SJSA1 (cell line): ENCODE results near the gene DPM2. TPM values are rescaled to one million over a fixed set of nuclear protein-coding genes. Genes with fewer than 3 reads are reported as not detected.
A peak's percentile ranks its signal among the peaks of the same experiment; 100 is the strongest.

ENCODE experiments used
- DNase-seq, 2 experiments: peaks; one replicate each; pipeline ENCODE4 v3.0.0-alpha.2; 2015 to 2020; ENCODE audit warnings: low spot score in 2 of 2, low read depth in 1 of 2
- H3K27ac ChIP-seq: fragments of 250-450 bp; sonication (Bioruptor Pico); 2 replicates; pipeline ENCODE4 v1.5.1; 2020; ENCODE audit warnings: mild to moderate bottlenecking, moderate library complexity
- H3K27me3 ChIP-seq: fragments of 250-450 bp; sonication (Bioruptor Pico); replicated peaks from 2 replicates; pipeline ENCODE4 v1.5.1; 2020; ENCODE audit warnings: mild to moderate bottlenecking, moderate library complexity
- H3K36me3 ChIP-seq: fragments of 250-450 bp; sonication (Bioruptor Pico); 2 replicates; pipeline ENCODE4 v1.5.1; 2020; ENCODE audit warnings: mild to moderate bottlenecking
- H3K4me1 ChIP-seq: fragments of 250-450 bp; sonication (Bioruptor Pico); replicated peaks from 2 replicates; pipeline ENCODE4 v1.6.1; 2021; ENCODE audit warnings: mild to moderate bottlenecking
- H3K4me3 ChIP-seq: fragments of 250-450 bp; sonication (Bioruptor Pico); 2 replicates; pipeline ENCODE4 v1.5.1; 2020; ENCODE audit warnings: mild to moderate bottlenecking
- H3K9me3 ChIP-seq: fragments of 250-450 bp; sonication (Bioruptor Pico); replicated peaks from 2 replicates; pipeline ENCODE4 v1.5.1; 2020; ENCODE audit warnings: mild to moderate bottlenecking
- total RNA-seq: library from RNA; depleted of rRNA; stranded (reverse); fragments of >200 nt; shearing (Covaris generic); gene quantifications from 2 replicates; pipeline ENCODE4 v1.2.3, GENCODE V29; 2014

The DPM2 gene
- total RNA-seq, 1 experiment from 2014 or later, result 20.4 TPM

GRCh38 chr9:127955294-127956015 is 17.8 kb upstream of the DPM2 start:
- H3K9me3 ChIP-seq, result no peaks in the 10 kb centered on the region
- H3K27me3 ChIP-seq, result no peaks in the 10 kb centered on the region
- no peak for DNase-seq
- no peak overlapping the region for H3K4me3 ChIP-seq
- H3K27ac ChIP-seq, result no peak overlapping the region
- peaks cover 5% of the 10 kb centered on the region; the same call in 1 of the 2 replicates for H3K4me1 ChIP-seq
- H3K36me3 ChIP-seq, result no peaks in the 10 kb centered on the region

DNA sequence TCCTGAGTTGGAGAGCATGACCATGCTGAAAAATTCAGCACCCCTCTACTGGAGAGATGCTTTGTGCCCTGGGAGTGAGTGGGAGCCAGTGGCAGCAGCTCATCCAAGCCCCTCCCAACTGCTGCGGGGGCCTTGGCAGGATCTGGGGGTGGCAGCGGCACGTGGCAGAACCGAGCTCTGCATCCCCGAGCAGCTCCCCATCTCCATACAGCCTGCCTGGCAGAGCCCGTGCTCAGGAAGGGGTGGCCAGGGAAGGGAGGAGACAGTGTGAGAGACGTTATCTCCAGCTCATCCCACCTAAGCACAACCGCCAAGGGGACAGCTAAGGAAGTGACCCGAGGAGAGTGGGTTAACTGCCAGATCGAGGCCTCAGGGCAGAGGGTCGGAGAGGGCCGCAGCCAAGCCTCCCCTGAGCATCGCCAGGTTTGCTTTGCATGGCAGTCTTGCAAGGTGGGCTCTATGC is 17.2 kb upstream of the DPM2 start:
- Histone ChIP-seq H3K4me3 (no peak overlapping the region), H3K27ac (no peak overlapping the region), H3K27me3 (no peaks in the 10 kb centered on the region), H3K4me1 (peaks cover 5% of the 10 kb centered on the region; the same call in 1 of the 2 replicates), H3K36me3 (no peaks in the 10 kb centered on the region), H3K9me3 (no peaks in the 10 kb centered on the region)
- DNase-seq, result no peak

DNA sequence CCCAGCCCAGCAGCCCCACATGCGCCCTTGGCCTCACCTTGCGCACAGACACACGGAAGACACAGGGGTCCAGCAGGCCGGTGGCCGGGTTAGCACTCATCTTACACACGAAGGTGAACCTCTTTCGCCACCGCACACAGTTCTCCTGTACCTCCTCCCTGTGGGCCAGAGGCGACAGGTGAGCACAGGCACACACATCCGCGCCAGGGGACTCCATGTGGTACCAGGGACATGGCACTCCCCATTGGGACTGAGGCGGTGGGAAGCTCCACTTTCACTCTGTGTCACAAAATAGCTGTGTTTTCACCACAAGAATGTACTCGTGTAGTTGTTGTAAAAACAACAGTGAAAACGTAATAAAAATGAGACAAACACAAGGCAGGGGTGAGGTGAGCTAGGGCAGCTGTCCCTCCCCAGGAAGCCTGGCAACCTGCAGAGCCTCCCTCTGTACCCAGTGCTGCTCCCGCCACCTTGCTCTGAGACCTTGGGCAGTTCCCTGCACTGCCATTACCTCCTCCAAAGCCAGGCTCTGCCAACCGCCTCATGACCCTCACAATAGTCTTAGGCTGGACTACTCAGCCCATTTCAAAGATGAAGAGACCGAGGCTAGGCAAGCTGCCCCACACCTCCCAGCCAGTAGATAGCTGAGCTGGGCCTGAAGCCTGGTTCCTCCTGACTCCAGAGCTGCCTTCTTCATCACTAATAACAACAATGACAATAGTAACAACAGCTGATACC is 16.3 kb upstream of the DPM2 start:
- H3K9me3 ChIP-seq, result no peaks in the 10 kb centered on the region

GRCh38 chr9:127953154-127953553 is 15.5 kb upstream of the DPM2 start:
- Histone ChIP-seq H3K27ac (no peak overlapping the region), H3K4me1 (peaks cover 5% of the 10 kb centered on the region; the same call in 1 of the 2 replicates), H3K9me3 (no peaks in the 10 kb centered on the region), H3K4me3 (no peak overlapping the region), H3K36me3 (no peaks in the 10 kb centered on the region), H3K27me3 (no peaks in the 10 kb centered on the region)
- DNase-seq, result no peak

More for the DNA sequence above, 16.3 kb upstream of the DPM2 start:
- H3K27me3 ChIP-seq, result no peaks in the 10 kb centered on the region
- no peak overlapping the region for H3K4me3 ChIP-seq
- DNase-seq, result no peak
- peaks cover 5% of the 10 kb centered on the region; the same call in 1 of the 2 replicates for H3K4me1 ChIP-seq
- no peak overlapping the region for H3K27ac ChIP-seq
- no peaks in the 10 kb centered on the region for H3K36me3 ChIP-seq

- Histone ChIP-seq H3K36me3 (no peaks in the 10 kb centered on the region), H3K27me3 (no peaks in the 10 kb centered on the region), H3K4me3 (no peak overlapping the region), H3K27ac (no peak overlapping the region), H3K4me1 (peaks cover 4% of the 10 kb centered on the region; the same call in 1 of the 2 replicates), H3K9me3 (no peaks in the 10 kb centered on the region)
- no peak for DNase-seq
Observed at GRCh38 chr9:127950513-127951289, 13.0 kb upstream of the DPM2 start.

DNA sequence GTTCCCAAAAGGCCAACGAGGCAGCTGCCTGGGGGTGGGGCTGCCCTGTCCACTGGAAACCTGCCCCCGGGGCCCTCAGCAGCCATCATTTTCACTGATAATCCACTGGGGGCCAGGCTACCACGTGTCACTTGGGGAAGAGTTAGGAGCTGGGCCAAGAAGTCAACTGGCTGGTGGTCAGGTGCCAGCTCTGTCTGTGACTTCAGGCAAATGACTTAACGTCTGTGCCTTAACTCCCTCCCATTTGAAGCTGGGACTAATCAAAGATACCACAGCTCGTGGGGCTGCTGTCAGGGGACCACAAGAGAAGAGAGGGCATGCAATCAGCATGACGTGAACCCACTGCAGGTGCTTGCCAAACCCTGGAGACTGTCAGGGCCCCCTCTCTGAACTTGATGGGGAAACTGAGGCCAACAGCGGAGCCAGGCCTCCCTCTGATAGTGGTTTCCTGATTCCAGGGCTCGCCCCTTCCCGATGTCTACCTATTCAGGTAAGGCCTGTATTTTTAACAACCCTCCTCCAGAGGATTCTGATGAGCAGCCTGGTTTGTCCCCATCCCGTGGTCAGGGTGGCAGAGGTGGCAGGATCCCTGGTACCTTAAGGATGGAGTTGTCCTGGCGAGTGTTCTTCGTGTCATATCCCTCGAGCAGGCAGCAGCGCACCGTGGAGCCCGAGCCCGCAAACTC is 12.3 kb upstream of the DPM2 start:
- no peak for DNase-seq
- H3K4me3 ChIP-seq, result no peak overlapping the region
- peaks cover 2% of the 10 kb centered on the region for H3K36me3 ChIP-seq
- H3K27me3 ChIP-seq, result no peaks in the 10 kb centered on the region
- no peaks in the 10 kb centered on the region for H3K9me3 ChIP-seq
- no peaks in the 10 kb centered on the region for H3K4me1 ChIP-seq
- H3K27ac ChIP-seq, result no peak overlapping the region

DNA sequence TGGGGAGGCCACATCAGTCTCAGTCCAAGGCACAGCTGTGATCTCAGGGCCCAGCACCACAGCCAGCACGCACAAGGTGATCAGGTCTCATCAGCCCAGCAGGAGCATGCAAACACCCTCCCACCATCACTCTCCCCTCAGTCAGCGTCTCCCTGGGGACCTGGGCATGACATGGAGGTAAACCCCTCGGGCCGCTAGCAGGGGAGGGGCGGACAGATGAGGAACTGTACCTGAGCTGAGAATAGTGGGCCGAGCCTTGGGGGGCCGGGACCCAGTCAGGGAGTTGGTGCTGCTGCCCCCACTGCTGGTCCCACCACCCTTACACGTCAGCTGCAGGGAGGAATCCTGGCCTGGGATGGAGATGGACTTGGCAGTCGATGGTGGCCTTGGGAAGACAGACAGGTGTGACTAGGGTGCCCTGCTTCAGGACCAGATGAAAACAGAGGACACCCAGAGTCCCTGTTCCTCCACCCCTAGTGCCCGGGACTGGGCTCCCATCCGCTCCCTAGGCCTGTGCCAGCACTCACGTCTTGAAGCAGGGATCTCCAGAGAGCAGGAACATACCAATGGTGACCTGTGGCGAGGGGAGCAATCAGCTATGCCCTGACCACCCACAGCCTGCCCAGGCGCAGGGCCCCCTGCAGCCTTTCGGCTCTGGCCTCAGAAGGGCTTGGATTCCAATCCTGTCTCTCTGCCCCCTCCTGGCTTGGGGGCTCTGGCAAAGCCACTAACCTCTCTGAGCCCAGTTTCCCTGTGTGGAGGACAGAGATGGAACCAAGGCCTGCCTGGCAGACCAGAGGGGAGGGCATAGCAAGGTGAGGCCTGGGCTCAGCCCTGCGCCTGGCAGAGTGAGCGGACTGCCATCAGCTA is 10.4 kb upstream of the DPM2 start:
- Histone ChIP-seq H3K27me3 (no peaks in the 10 kb centered on the region), H3K36me3 (peaks cover 20% of the 10 kb centered on the region), H3K4me1 (no peaks in the 10 kb centered on the region), H3K9me3 (no peaks in the 10 kb centered on the region), H3K4me3 (no peak overlapping the region), H3K27ac (no peak overlapping the region)
- DNase-seq, result no peak

GRCh38 chr9:127946728-127947127 is 9.1 kb upstream of the DPM2 start:
- H3K36me3 ChIP-seq, result peaks cover 30% of the 10 kb centered on the region

GRCh38 chr9:127945942-127946341 is 8.3 kb upstream of the DPM2 start:
- no peaks in the 10 kb centered on the region for H3K4me1 ChIP-seq

More at GRCh38 chr9:127946728-127947127, 9.1 kb upstream of the DPM2 start:
- no peak overlapping the region for H3K27ac ChIP-seq
- no peak for DNase-seq
- H3K27me3 ChIP-seq, result no peaks in the 10 kb centered on the region
- no peaks in the 10 kb centered on the region for H3K4me1 ChIP-seq
- H3K9me3 ChIP-seq, result no peaks in the 10 kb centered on the region
- no peak overlapping the region for H3K4me3 ChIP-seq

GRCh38 chr9:127945338-127945737 is 7.7 kb upstream of the DPM2 start:
- Histone ChIP-seq H3K27ac (no peak overlapping the region), H3K36me3 (peaks cover 30% of the 10 kb centered on the region), H3K9me3 (no peaks in the 10 kb centered on the region), H3K27me3 (no peaks in the 10 kb centered on the region), H3K4me3 (no peak overlapping the region), H3K4me1 (no peaks in the 10 kb centered on the region)
- no peak for DNase-seq

More at GRCh38 chr9:127945942-127946341, 8.3 kb upstream of the DPM2 start:
- Histone ChIP-seq H3K27me3 (no peaks in the 10 kb centered on the region), H3K36me3 (peaks cover 30% of the 10 kb centered on the region), H3K9me3 (no peaks in the 10 kb centered on the region), H3K4me3 (no peak overlapping the region), H3K27ac (no peak overlapping the region)
- no peak for DNase-seq

DNA sequence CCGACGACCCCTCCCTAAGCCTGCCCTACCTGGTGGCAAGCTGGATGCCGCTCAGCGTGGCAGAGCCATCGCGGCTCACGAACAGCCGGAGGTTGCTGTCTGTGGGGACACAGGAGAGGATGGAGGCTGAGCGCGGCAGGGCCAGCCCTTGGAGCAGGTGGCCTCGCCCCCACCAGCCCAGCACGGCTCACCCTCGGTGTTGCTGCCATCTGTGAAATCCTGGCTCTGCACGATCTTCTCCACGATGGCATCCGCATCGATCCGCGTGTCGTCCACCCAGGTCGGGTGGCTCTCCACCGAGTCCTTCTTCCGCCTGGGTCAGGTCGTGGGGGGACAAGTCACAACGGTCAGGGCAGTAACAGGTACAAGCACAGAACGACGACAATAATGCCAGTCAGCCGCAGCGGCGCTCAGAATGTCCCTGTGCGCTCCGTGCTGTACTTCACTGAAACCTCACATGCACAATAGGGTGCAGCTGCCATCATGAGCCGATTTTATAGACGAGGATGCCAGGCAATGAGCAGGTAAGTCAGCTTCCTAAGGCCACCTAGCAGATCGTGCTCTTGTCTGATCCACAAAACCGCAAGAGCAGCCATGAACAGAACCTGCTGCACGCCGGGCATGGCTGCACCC is 7.0 kb upstream of the DPM2 start:
- no peaks in the 10 kb centered on the region for H3K27me3 ChIP-seq
- no peaks in the 10 kb centered on the region for H3K4me1 ChIP-seq
- no peaks in the 10 kb centered on the region for H3K9me3 ChIP-seq
- no peak overlapping the region for H3K4me3 ChIP-seq
- no peak for DNase-seq
- H3K36me3 ChIP-seq, result peaks cover 30% of the 10 kb centered on the region
- no peak overlapping the region for H3K27ac ChIP-seq

DNA sequence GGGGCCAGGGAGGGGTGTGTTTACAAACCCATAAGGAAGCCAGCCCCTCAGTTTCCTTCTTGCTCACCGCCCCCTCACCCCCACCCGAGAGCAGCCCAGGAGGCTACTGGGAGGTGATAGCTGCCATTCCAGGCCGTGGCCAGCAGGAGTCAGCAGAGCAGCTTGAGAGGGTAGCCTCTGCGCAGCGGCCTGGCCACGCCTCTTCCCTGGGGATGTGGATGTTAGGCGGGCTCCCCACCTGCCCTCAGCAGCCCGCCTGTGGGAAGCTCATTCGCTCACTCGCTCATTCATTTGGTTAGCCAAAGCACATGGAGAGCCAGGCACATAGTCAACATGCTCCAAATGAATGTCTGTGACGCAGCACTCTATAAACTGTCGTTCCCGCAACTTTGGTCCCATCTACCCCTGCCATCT is 6.1 kb upstream of the DPM2 start:
- Histone ChIP-seq H3K27ac (no peak overlapping the region), H3K9me3 (no peaks in the 10 kb centered on the region), H3K4me3 (no peak overlapping the region), H3K27me3 (no peaks in the 10 kb centered on the region), H3K36me3 (peaks cover 30% of the 10 kb centered on the region), H3K4me1 (no peaks in the 10 kb centered on the region)
- peak; percentile 57 to 84 for DNase-seq
